Fibroblast of lung (primary cell): Measurements from ENCODE around the gene LIPM. TPM values are rescaled to one million over a fixed set of nuclear protein-coding genes. Genes with fewer than 3 reads are reported as not detected.

Experiments
- DNase-seq, 2 donors: peaks; one replicate each; pipeline versions ENCODE4 v3.0.0 to v3.0.0-alpha.2; 2010; ENCODE audit warnings: low read depth in 2 of 2
- H2AFZ ChIP-seq: 2 replicates; pipeline ENCODE4 v1.5.1; 2012; ENCODE audit warnings: low read length, control low read depth, inconsistent platforms
- H3K27ac ChIP-seq: 2 replicates; pipeline ENCODE4 v1.5.1; 2011; ENCODE audit warnings: low read length, control low read depth; ENCODE audit not compliant: insufficient read depth
- H3K27me3 ChIP-seq: 2 replicates; pipeline ENCODE4 v1.5.1; 2011; ENCODE audit warnings: mild to moderate bottlenecking, low read length; ENCODE audit not compliant: control insufficient read depth, insufficient read depth
- H3K36me3 ChIP-seq: 2 replicates; pipeline ENCODE4 v1.5.1; 2011; ENCODE audit warnings: low read length; ENCODE audit not compliant: control insufficient read depth, insufficient read depth
- H3K4me1 ChIP-seq: 2 replicates; pipeline ENCODE4 v1.5.1; 2011; ENCODE audit warnings: low read length; ENCODE audit not compliant: control insufficient read depth, insufficient read depth; ENCODE audit errors: extremely low read depth
- H3K4me2 ChIP-seq: 2 replicates; pipeline ENCODE4 v1.5.1; 2011; ENCODE audit warnings: low read length, control low read depth; ENCODE audit not compliant: insufficient read depth; ENCODE audit errors: extremely low read depth
- H3K4me3 ChIP-seq, 4 experiments: fragments of 200-600 bp in 1 of 4; sonication (generic) in 1 of 4; replicated peaks in 1 of 4; 2 replicates each; pipeline ENCODE4 v1.5.1; 2011 to 2016; ENCODE audit warnings: low read length in 4 of 4, low read depth in 3 of 4, mild to moderate bottlenecking in 3 of 4, control low read depth in 2 of 4, inconsistent platforms in 1 of 4, mixed read lengths in 1 of 4; ENCODE audit not compliant: insufficient read depth in 1 of 4; ENCODE audit errors: control extremely low read depth in 1 of 4
- H3K79me2 ChIP-seq: 2 replicates; pipeline ENCODE4 v1.5.1; 2012; ENCODE audit warnings: mild to moderate bottlenecking, low read length, inconsistent platforms; ENCODE audit not compliant: control insufficient read depth, insufficient read depth
- H3K9ac ChIP-seq: 2 replicates; pipeline ENCODE4 v1.5.1; 2011; ENCODE audit warnings: mild to moderate bottlenecking, low read length, control low read depth; ENCODE audit not compliant: insufficient read depth
- H3K9me3 ChIP-seq: 2 replicates; pipeline ENCODE4 v1.5.1; 2012; ENCODE audit warnings: low read depth, low read length; ENCODE audit not compliant: control insufficient read depth, insufficient read depth
- H4K20me1 ChIP-seq: 2 replicates; pipeline ENCODE4 v1.5.1; 2011; ENCODE audit warnings: low read length; ENCODE audit not compliant: control insufficient read depth, insufficient read depth; ENCODE audit errors: extremely low read depth
- EZH2 ChIP-seq: IDR thresholded peaks from 2 replicates; pipeline ENCODE4 v1.5.1; 2012; ENCODE audit warnings: low read length, control low read depth, mild to moderate bottlenecking; ENCODE audit errors: missing control alignments
- polyA plus RNA-seq, 2 donors: library from polyadenylated mRNA; depleted of rRNA in 1 of 2; stranded (reverse) in 1 of 2; unstranded in 1 of 2; fragments of >200 nt; gene quantifications; 2 replicates each; pipeline ENCODE4 v1.2.1, GENCODE V29; 2011 to 2012; ENCODE audit warnings: missing spikeins in 1 of 2
- total RNA-seq: library from RNA; depleted of rRNA; stranded (reverse); fragments of >200 nt; gene quantifications from 2 replicates; pipeline ENCODE4 v1.2.1, GENCODE V29; 2014
- TF ChIP-seq, protein P1 (sequence below), 2 donors: IDR thresholded peaks in 1 of 2; conservative IDR thresholded peaks in 1 of 2; 1 replicate in 1 of 2; 2 replicates in 1 of 2; pipeline ENCODE4 v1.5.1; 2011 to 2012; ENCODE audit warnings: low read length in 2 of 2, control low read depth in 1 of 2, inconsistent platforms in 1 of 2, low read depth in 1 of 2, mild to moderate bottlenecking in 1 of 2

The LIPM gene
- total and polyA plus RNA-seq, 2 donors (not counting 1 experiment from before 2014, with no cell fraction given) = not detected

DNA sequence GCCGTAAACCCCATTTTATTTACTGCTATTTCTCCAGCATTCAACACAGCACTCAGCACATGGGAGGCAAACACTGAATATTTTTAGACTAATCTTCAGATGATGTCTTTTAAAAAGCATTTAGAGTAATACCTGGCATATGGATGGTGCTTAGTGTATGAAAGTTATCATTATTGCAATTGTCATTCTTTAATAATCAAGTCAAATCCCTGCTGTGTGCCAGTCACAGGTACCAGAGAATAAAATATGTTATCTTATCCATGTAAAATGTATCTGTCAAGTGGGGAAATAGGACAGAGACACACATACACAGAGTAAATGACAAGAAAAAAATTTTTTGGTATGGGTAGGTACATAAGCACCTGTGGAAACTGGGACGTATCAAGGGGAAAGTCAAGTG lies 30.6 kb downstream of the LIPM start:
- Histone ChIP-seq H3K4me3 (no peak overlapping the region), H3K79me2 (no peaks in the 10 kb centered on the region), H3K27me3 (no peaks in the 10 kb centered on the region), H3K9ac (no peak overlapping the region), H3K9me3 (no peaks in the 10 kb centered on the region), H4K20me1 (no peaks in the 10 kb centered on the region), H3K4me2 (no peak overlapping the region), H3K27ac (no peak overlapping the region), H3K4me1 (no peaks in the 10 kb centered on the region), H2AFZ (no peak overlapping the region), H3K36me3 (no peaks in the 10 kb centered on the region)
- TF ChIP-seq EZH2 = no peak
- TF ChIP-seq, protein P1, sequence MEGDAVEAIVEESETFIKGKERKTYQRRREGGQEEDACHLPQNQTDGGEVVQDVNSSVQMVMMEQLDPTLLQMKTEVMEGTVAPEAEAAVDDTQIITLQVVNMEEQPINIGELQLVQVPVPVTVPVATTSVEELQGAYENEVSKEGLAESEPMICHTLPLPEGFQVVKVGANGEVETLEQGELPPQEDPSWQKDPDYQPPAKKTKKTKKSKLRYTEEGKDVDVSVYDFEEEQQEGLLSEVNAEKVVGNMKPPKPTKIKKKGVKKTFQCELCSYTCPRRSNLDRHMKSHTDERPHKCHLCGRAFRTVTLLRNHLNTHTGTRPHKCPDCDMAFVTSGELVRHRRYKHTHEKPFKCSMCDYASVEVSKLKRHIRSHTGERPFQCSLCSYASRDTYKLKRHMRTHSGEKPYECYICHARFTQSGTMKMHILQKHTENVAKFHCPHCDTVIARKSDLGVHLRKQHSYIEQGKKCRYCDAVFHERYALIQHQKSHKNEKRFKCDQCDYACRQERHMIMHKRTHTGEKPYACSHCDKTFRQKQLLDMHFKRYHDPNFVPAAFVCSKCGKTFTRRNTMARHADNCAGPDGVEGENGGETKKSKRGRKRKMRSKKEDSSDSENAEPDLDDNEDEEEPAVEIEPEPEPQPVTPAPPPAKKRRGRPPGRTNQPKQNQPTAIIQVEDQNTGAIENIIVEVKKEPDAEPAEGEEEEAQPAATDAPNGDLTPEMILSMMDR (conservative IDR thresholded peaks at IDR 0.05 in 1 of 2, IDR thresholded peaks at IDR 0.05 in 1 of 2; ENCODE audit: low read depth in 1 of 2, low read length in 2 of 2) = no peak
- DNase-seq = no peak

DNA sequence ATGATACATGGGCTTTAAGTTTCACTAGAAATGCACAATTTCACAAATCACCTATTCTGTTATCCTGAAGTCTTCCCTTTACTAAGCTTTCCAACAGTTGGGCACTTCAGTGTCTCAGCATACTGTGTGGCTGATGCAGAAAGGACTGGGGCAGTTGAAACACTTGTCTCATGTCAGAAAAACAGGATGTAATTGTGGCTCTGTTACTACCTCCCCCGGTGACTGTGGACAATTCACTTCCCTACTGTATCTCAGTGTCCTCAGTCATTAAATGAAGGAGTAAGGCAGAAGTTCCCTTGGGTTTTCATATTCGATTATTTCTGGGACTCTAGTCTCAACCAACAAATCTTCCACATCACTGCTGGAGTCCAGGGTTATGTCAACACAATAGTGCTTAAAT lies 31.2 kb downstream of the LIPM start:
- no peak overlapping the region for H2AFZ ChIP-seq
- H3K79me2 ChIP-seq = no peaks in the 10 kb centered on the region
- H3K27ac ChIP-seq = no peak overlapping the region
- no peaks in the 10 kb centered on the region for H3K4me1 ChIP-seq
- DNase-seq = no peak
- no peak overlapping the region for H3K4me2 ChIP-seq
- no peaks in the 10 kb centered on the region for H3K27me3 ChIP-seq
- H3K9ac ChIP-seq = no peak overlapping the region
- H3K4me3 ChIP-seq = no peak overlapping the region
- H3K36me3 ChIP-seq = no peaks in the 10 kb centered on the region
- TF ChIP-seq EZH2 = no peak
- TF ChIP-seq, protein P1 (conservative IDR thresholded peaks at IDR 0.05 in 1 of 2, IDR thresholded peaks at IDR 0.05 in 1 of 2; ENCODE audit: low read depth in 1 of 2, low read length in 2 of 2) = no peak
- H4K20me1 ChIP-seq = no peaks in the 10 kb centered on the region
- no peaks in the 10 kb centered on the region for H3K9me3 ChIP-seq

- Histone ChIP-seq H3K4me1 (no peaks in the 10 kb centered on the region), H3K4me2 (no peak overlapping the region), H3K36me3 (no peaks in the 10 kb centered on the region), H3K27me3 (no peaks in the 10 kb centered on the region), H3K9ac (no peak overlapping the region), H3K4me3 (no peak overlapping the region), H2AFZ (no peak overlapping the region), H3K79me2 (no peaks in the 10 kb centered on the region), H4K20me1 (no peaks in the 10 kb centered on the region), H3K27ac (no peak overlapping the region), H3K9me3 (no peaks in the 10 kb centered on the region)
- peak; percentile 80 to 91 for DNase-seq
- TF ChIP-seq, protein P1 (conservative IDR thresholded peaks at IDR 0.05 in 1 of 2, IDR thresholded peaks at IDR 0.05 in 1 of 2; ENCODE audit: low read depth in 1 of 2, low read length in 2 of 2) = peak; percentile 82 to 93
- TF ChIP-seq EZH2 = no peak
Observed at GRCh38 chr10:88835096-88835909, 32.8 kb downstream of the LIPM start.
